ENCODE measurements around the gene CD79A. TPM values are rescaled to one million over a fixed set of nuclear protein-coding genes. Genes with fewer than 3 reads are reported as not detected.

CD79A gene
- total and polyA plus RNA-seq, 2 donors (not counting 3 experiments of a cell fraction or from before 2014, with no cell fraction given), result 0.32 TPM; not detected in 1

DNA sequence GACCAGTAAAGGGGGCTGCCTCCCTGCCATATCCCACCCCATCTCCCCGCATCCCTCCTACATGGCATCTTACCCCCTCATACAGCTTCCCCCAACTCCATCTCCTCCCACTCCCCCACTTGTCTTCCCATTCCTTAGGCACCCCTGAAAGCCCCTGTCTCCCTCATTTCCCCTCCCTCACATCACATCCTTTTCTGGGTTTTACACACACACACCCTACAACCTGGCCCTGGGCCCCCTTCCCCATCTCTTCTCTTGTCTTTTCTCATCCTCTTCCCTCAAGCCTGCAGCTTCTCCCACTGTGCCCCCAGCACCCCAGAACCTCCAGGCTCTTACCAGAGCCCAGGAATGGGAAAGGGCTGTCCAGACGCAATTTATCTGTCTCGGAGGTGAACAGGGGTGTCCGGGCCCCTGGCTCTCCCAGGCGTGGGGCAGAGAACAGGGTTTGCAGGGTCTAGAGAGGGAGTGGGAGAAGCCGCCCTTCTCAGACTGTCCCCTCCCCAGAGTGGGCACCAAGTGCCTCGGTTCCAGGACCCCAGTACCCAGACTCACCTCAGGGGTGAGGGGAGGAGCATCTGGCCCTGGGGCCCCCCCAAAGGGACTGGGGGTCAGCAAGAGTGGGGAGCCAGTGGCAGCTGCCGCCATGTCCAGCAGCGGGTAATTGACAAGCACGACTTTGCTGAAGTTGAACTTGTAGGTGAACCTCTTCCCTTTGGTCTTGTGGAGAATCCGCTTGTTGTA lies 31.8 kb downstream of the CD79A start:
- H3K9me1 ChIP-seq (replicated peaks; ENCODE audit: control insufficient read depth, extremely low read depth, insufficient read depth, low read length), result no peaks in the 10 kb centered on the region
- H3K4me1 ChIP-seq (ENCODE audit: control insufficient read depth, extremely low read depth, insufficient read depth, low read length), result no peaks in the 10 kb centered on the region
- FAIRE-seq (no peak), DNase-seq (ENCODE audit: low read depth, low spot score) (no peak)
- peaks cover 0 to 28% of the 10 kb centered on the region in 2 experiments for H3K36me3 ChIP-seq (ENCODE audit: control insufficient read depth in 2 of 2, extremely low read depth in 1 of 2, insufficient read depth in 2 of 2, low read length in 2 of 2)
- CTCF ChIA-PET, result no interaction called here
- H3K79me2 ChIP-seq (ENCODE audit: control insufficient read depth, insufficient read depth, low read length), result no peaks in the 10 kb centered on the region
- no TSS peak for BruUV-seq (replicated peaks)
- no peak overlapping the region for H2AFZ ChIP-seq (ENCODE audit: low read depth, low read length)
- no peaks in the 10 kb centered on the region for H4K20me1 ChIP-seq (replicated peaks; ENCODE audit: control insufficient read depth, extremely low read depth, insufficient read depth, low read length)
- H3K27me3 ChIP-seq (ENCODE audit: control insufficient read depth in 2 of 2, insufficient read depth in 2 of 2, low read length in 2 of 2), result peaks cover 24 to 30% of the 10 kb centered on the region in 2 experiments
- intact Hi-C loops (cut with micrococcal nuclease), result no loop called here
- no peak overlapping the region for H3K27ac ChIP-seq (ENCODE audit: insufficient read depth, low read depth, low read length)
- TF ChIP-seq, protein P1, sequence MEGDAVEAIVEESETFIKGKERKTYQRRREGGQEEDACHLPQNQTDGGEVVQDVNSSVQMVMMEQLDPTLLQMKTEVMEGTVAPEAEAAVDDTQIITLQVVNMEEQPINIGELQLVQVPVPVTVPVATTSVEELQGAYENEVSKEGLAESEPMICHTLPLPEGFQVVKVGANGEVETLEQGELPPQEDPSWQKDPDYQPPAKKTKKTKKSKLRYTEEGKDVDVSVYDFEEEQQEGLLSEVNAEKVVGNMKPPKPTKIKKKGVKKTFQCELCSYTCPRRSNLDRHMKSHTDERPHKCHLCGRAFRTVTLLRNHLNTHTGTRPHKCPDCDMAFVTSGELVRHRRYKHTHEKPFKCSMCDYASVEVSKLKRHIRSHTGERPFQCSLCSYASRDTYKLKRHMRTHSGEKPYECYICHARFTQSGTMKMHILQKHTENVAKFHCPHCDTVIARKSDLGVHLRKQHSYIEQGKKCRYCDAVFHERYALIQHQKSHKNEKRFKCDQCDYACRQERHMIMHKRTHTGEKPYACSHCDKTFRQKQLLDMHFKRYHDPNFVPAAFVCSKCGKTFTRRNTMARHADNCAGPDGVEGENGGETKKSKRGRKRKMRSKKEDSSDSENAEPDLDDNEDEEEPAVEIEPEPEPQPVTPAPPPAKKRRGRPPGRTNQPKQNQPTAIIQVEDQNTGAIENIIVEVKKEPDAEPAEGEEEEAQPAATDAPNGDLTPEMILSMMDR (IDR thresholded peaks at IDR 0.05; ENCODE audit: extremely low read depth in 1 of 2, insufficient read depth in 1 of 2, low read depth in 1 of 2, low read length in 2 of 2), result no peak
- TF ChIP-seq POLR2A (IDR thresholded peaks at IDR 0.05; ENCODE audit: low read depth, low read length) (no peak), JUN (IDR thresholded peaks at IDR 0.05; ENCODE audit: borderline replicate concordance, insufficient read depth, insufficient read length, low read depth) (no peak), MYC (IDR thresholded peaks at IDR 0.05; ENCODE audit: low read depth, low read length) (no peak), FOS (IDR thresholded peaks at IDR 0.05; ENCODE audit: borderline replicate concordance, insufficient read depth, low read length) (no peak)
- H3K4me3 ChIP-seq (replicated peaks in 1 of 3; ENCODE audit: insufficient read depth in 1 of 3, low read depth in 1 of 3, low read length in 3 of 3), result no peak overlapping the region
- no peak overlapping the region for H3K4me2 ChIP-seq (ENCODE audit: insufficient read depth, low read length)
- dilution Hi-C loops (cut with MboI; ENCODE audit: extremely low pct_ligation_motif_present, low sequenced_read_pairs), result no loop called here
- POLR2A ChIA-PET, result no interaction called here
- no peak overlapping the region for H3K9ac ChIP-seq (replicated peaks; ENCODE audit: extremely low read depth, insufficient read depth, low read length)
- H3K9me3 ChIP-seq (replicated peaks; ENCODE audit: control insufficient read depth, insufficient read depth, low read length), result no peaks in the 10 kb centered on the region

DNA sequence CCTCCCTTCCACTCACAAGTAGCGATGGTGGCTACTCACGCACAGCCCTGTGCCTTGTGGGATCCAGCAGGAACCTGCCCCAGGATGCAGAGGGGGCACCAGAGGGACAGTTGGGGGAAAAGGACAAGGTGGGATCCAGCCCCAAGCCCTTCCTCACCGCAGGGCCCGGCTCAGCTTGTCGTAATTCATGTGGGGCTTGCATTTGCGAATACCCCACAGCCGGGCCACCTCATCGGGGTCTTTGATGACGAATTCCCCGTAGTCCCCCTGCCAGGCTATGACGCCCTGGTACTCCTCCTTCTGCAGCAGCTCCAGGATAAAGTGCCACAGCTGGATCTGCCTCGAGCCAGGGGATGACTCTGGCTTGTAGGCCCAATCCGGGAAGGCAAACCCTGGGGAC lies 32.6 kb downstream of the CD79A start:
- BruUV-seq (replicated peaks), result no TSS peak
- ChIA-PET CTCF (no interaction called here), POLR2A (no interaction called here)
- no peaks in the 10 kb centered on the region for H3K9me1 ChIP-seq (replicated peaks; ENCODE audit: control insufficient read depth, extremely low read depth, insufficient read depth, low read length)
- H3K4me1 ChIP-seq (ENCODE audit: control insufficient read depth, extremely low read depth, insufficient read depth, low read length), result no peaks in the 10 kb centered on the region
- TF ChIP-seq FOS (IDR thresholded peaks at IDR 0.05; ENCODE audit: borderline replicate concordance, insufficient read depth, low read length), result no peak
- no peak for TF ChIP-seq JUN (IDR thresholded peaks at IDR 0.05; ENCODE audit: borderline replicate concordance, insufficient read depth, insufficient read length, low read depth)
- TF ChIP-seq, protein P2, sequence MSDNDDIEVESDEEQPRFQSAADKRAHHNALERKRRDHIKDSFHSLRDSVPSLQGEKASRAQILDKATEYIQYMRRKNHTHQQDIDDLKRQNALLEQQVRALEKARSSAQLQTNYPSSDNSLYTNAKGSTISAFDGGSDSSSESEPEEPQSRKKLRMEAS (IDR thresholded peaks at IDR 0.05; ENCODE audit: insufficient read depth, insufficient read length), result no peak
- H3K4me3 ChIP-seq (replicated peaks in 1 of 3; ENCODE audit: insufficient read depth in 1 of 3, low read depth in 1 of 3, low read length in 3 of 3), result no peak overlapping the region
- no peaks in the 10 kb centered on the region for H3K9me3 ChIP-seq (replicated peaks; ENCODE audit: control insufficient read depth, insufficient read depth, low read length)
- no peak overlapping the region for H3K9ac ChIP-seq (replicated peaks; ENCODE audit: extremely low read depth, insufficient read depth, low read length)
- no peak overlapping the region for H3K27ac ChIP-seq (ENCODE audit: insufficient read depth, low read depth, low read length)
- FAIRE-seq (no peak), DNase-seq (ENCODE audit: low read depth, low spot score) (no peak)
- peaks cover 29 to 37% of the 10 kb centered on the region in 2 experiments for H3K27me3 ChIP-seq (ENCODE audit: control insufficient read depth in 2 of 2, insufficient read depth in 2 of 2, low read length in 2 of 2)
- H2AFZ ChIP-seq (ENCODE audit: low read depth, low read length), result no peak overlapping the region
- dilution Hi-C loops (cut with MboI; ENCODE audit: extremely low pct_ligation_motif_present, low sequenced_read_pairs) (no loop called here), intact Hi-C loops (cut with micrococcal nuclease) (no loop called here)
- H4K20me1 ChIP-seq (replicated peaks; ENCODE audit: control insufficient read depth, extremely low read depth, insufficient read depth, low read length), result no peaks in the 10 kb centered on the region
- peaks cover 0 to 20% of the 10 kb centered on the region in 2 experiments for H3K36me3 ChIP-seq (ENCODE audit: control insufficient read depth in 2 of 2, extremely low read depth in 1 of 2, insufficient read depth in 2 of 2, low read length in 2 of 2)
- no peak overlapping the region for H3K4me2 ChIP-seq (ENCODE audit: insufficient read depth, low read length)
- H3K79me2 ChIP-seq (ENCODE audit: control insufficient read depth, insufficient read depth, low read length), result no peaks in the 10 kb centered on the region
